AG04450 (cell line): ENCODE measurements around the gene ZSCAN29. TPM values are rescaled to one million over a fixed set of nuclear protein-coding genes. Genes with fewer than 3 reads are reported as not detected.

Experiments used
- CTCF ChIA-PET: fragments of 300-600, 350-600 bp; formaldehyde crosslinking; extraction: SDS; loops from one replicate; lab custom pipeline; 2022; ENCODE audit warnings: antibody characterized with exemption, inconsistent platforms; lab: Charles Lee
- POLR2A ChIA-PET: fragments of 350-600 bp; formaldehyde crosslinking; extraction: SDS; loops from one replicate; lab custom pipeline; 2021; ENCODE audit warnings: antibody characterized with exemption, inconsistent platforms; lab: Yijun Ruan, JAX
- DNase-seq: peaks from one replicate; pipeline ENCODE4 v3.0.0-alpha.2; 2011; ENCODE audit warnings: low read depth, low spot score
- H3K27ac ChIP-seq: one replicate; pipeline ENCODE4 v1.5.1; 2012; ENCODE audit warnings: low read depth, low read length, control low read depth
- H3K27me3 ChIP-seq: one replicate; pipeline ENCODE4 v1.6.0; 2012; ENCODE audit warnings: low read length; ENCODE audit not compliant: control insufficient read depth, insufficient read depth
- H3K4me3 ChIP-seq: 2 replicates; pipeline ENCODE4 v1.5.1; 2011; ENCODE audit warnings: mild to moderate bottlenecking, low read depth, low read length, control low read depth
- H3K9me3 ChIP-seq: 2 replicates; pipeline ENCODE4 v1.5.1; 2012; ENCODE audit warnings: low read length; ENCODE audit not compliant: control insufficient read depth, insufficient read depth
- CTCF ChIP-seq: IDR thresholded peaks from 2 replicates; pipeline ENCODE4 v1.5.1; 2011; ENCODE audit warnings: low read depth, low read length, control low read depth, inconsistent platforms
- polyA plus RNA-seq: library from polyadenylated mRNA; depleted of rRNA; stranded (reverse); fragments of >200 nt; gene quantifications from 2 replicates; pipeline ENCODE4 v1.2.3, GENCODE V29; 2011

Gene ZSCAN29
- polyA plus RNA-seq, 1 experiment: 9.6 TPM

DNA sequence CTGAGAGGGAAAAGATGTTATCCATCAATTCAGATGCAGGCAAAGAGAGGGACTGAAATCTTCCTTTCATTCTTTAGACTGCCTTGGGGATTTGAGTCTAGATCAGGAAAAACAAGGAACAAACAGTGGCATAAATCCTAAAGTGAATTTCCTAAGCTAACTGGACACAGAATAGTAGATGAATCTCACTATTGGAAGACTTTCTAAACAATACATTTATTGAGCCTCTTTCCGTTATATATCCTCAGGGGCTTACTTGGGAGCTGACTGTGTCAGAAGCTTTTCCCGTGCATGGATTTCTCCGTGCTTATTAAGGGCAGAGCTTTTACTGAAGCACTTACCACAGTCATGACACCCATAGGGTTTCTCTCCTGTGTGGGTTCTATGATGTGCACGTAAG lies 10.0 kb downstream of the ZSCAN29 start:
- H3K4me3 ChIP-seq: no peak overlapping the region
- ChIA-PET CTCF (interaction anchor here (0.9 to 1.4 kb wide), 2 partner anchors 9 to 15 kb away, joined by 4 read pairs; no protein-coding TSS in a partner anchor), POLR2A (no interaction called here)
- no peak for DNase-seq
- no peak overlapping the region for H3K27ac ChIP-seq
- TF ChIP-seq CTCF: no peak
- H3K9me3 ChIP-seq: peaks cover 36% of the 10 kb centered on the region
- no peaks in the 10 kb centered on the region for H3K27me3 ChIP-seq

DNA sequence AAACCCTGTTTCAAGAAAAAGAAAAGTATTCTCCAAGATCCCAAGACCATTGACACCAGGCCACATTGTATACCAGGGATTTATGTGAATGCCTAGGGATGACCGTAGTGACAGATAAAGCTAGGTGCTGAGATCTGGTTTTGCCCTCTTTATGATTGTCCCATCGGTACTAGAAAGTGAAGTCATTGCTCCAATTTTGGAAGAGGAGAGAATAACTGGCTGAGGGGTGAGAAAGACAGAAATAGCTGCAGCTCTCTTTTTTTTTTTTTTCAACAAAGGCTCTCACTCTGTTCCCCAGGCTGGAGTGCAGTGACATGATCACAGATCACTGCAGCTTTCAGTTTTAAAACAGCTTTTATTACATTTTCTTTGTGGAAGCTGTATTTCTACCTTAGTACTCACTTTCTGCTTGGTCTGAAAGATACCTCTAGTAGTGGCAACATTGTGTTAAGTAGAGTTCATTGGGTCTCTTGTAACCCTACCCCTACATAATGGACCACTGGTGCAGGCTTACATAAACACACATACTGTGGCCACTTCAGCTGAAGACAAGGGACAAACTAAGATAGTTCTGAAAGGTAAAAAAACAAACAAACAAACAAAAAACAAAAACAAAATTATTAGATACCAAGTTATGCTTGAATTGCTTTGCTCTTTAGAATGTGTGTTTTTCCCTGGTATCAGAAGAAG lies 18.0 kb downstream of the ZSCAN29 start:
- no peak overlapping the region for H3K4me3 ChIP-seq
- DNase-seq: no peak
- no peaks in the 10 kb centered on the region for H3K27me3 ChIP-seq
- H3K27ac ChIP-seq: no peak overlapping the region
- POLR2A ChIA-PET: no interaction called here
- H3K9me3 ChIP-seq: no peaks in the 10 kb centered on the region
- CTCF ChIA-PET: no interaction called here
- no peak for TF ChIP-seq CTCF

- Histone ChIP-seq H3K27ac (no peak overlapping the region), H3K9me3 (no peaks in the 10 kb centered on the region), H3K4me3 (no peak overlapping the region), H3K27me3 (no peaks in the 10 kb centered on the region)
- ChIA-PET POLR2A (no interaction called here), CTCF (interaction anchor here (1.4 kb wide), 2 partner anchors 29 to 121 kb away, joined by 3 to 4 read pairs; no protein-coding TSS in a partner anchor)
- TF ChIP-seq CTCF: no peak
- no peak for DNase-seq
Observed at GRCh38 chr15:43347114-43347513, 23.7 kb downstream of the ZSCAN29 start.

DNA sequence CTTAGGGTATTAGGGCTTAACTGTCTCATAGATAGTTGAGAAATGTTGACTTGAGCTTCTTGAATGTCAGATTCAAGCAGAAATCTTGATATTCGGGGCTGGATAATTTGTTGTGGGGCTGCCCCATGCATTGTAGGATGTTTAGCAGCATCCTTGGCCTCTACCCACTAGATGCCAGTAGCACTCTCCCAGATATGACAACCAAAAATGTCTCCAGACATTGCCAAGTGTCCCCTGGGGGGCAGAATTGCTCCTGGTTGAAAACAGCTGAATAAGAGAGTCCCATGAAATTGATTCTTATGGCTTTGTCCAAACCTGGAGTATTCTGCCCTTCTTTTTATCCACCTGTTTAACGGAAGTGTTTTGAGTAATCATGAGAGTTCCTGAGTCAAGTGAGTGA lies 24.5 kb downstream of the ZSCAN29 start:
- CTCF ChIA-PET: interaction anchor here (1.4 kb wide), 1 partner anchor 121 kb away, joined by 3 read pairs; no protein-coding TSS in a partner anchor
- POLR2A ChIA-PET: no interaction called here
- H3K9me3 ChIP-seq: no peaks in the 10 kb centered on the region
- TF ChIP-seq CTCF: no peak
- no peak for DNase-seq
- H3K4me3 ChIP-seq: no peak overlapping the region
- H3K27ac ChIP-seq: no peak overlapping the region
- no peaks in the 10 kb centered on the region for H3K27me3 ChIP-seq

DNA sequence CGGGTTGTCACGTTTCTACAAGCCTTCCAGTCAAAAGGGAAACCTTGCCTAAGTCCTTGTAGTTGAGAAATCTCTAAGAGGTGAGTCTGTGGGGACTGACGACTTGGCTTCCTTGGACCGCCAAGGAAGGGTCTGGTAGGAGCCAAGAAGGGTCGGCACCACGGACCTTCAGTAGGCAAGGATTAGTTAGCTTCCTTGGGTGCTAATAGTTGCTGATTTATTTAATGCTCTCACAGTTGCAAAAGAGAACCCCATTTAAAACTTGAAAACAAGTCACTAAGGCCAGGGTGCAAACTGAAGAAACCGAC lies 40.1 kb downstream of the ZSCAN29 start:
- peak overlapping the region; percentile 96 for H3K27ac ChIP-seq
- H3K4me3 ChIP-seq: peak overlapping the region; percentile 90
- 0 out of 2 replicates have a peak, but pooled peaks cover 7% of the 10 kb centered on the region for H3K9me3 ChIP-seq
- H3K27me3 ChIP-seq: no peaks in the 10 kb centered on the region
- CTCF ChIA-PET: no interaction called here
- POLR2A ChIA-PET: no interaction called here
- no peak for DNase-seq
- no peak for TF ChIP-seq CTCF
